ENCODE data around the gene SIGLEC5. TPM values are rescaled to one million over a fixed set of nuclear protein-coding genes. Genes with fewer than 3 reads are reported as not detected.

SIGLEC5 gene
- total and polyA plus RNA-seq, 2 donors (not counting 3 experiments of a cell fraction or from before 2014, with no cell fraction given): not detected

GRCh38 chr19:51573331-51573730 lies 56.9 kb downstream of the SIGLEC5 start:
- peaks cover 2 to 11% of the 10 kb centered on the region in 2 experiments for H3K27me3 ChIP-seq (ENCODE audit: control insufficient read depth in 2 of 2, insufficient read depth in 2 of 2, low read length in 2 of 2)
- peak overlapping the region in 1 of 3 experiments; percentile 85 for H3K4me3 ChIP-seq (replicated peaks in 1 of 3; ENCODE audit: insufficient read depth in 1 of 3, low read depth in 1 of 3, low read length in 3 of 3)
- TF ChIP-seq EZH2 (IDR thresholded peaks at IDR 0.05; ENCODE audit: borderline replicate concordance, low read depth, low read length, severe bottlenecking) (no peak), MYC (IDR thresholded peaks at IDR 0.05; ENCODE audit: low read depth, low read length) (no peak), POLR2A (IDR thresholded peaks at IDR 0.05; ENCODE audit: low read depth, low read length) (no peak), GATA2 (IDR thresholded peaks at IDR 0.05; ENCODE audit: insufficient read depth, insufficient read length, low read depth, low read length) (peak; percentile 46), JUN (IDR thresholded peaks at IDR 0.05; ENCODE audit: borderline replicate concordance, insufficient read depth, insufficient read length, low read depth) (no peak), POLR2AphosphoS5 (IDR thresholded peaks at IDR 0.05; ENCODE audit: insufficient read depth, low read depth, low read length) (no peak)
- TF ChIP-seq, protein P1, sequence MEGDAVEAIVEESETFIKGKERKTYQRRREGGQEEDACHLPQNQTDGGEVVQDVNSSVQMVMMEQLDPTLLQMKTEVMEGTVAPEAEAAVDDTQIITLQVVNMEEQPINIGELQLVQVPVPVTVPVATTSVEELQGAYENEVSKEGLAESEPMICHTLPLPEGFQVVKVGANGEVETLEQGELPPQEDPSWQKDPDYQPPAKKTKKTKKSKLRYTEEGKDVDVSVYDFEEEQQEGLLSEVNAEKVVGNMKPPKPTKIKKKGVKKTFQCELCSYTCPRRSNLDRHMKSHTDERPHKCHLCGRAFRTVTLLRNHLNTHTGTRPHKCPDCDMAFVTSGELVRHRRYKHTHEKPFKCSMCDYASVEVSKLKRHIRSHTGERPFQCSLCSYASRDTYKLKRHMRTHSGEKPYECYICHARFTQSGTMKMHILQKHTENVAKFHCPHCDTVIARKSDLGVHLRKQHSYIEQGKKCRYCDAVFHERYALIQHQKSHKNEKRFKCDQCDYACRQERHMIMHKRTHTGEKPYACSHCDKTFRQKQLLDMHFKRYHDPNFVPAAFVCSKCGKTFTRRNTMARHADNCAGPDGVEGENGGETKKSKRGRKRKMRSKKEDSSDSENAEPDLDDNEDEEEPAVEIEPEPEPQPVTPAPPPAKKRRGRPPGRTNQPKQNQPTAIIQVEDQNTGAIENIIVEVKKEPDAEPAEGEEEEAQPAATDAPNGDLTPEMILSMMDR (IDR thresholded peaks at IDR 0.05; ENCODE audit: extremely low read depth in 1 of 2, insufficient read depth in 1 of 2, low read depth in 1 of 2, low read length in 2 of 2): no peak
- peak overlapping the region; percentile 95 for H3K27ac ChIP-seq (ENCODE audit: insufficient read depth, low read depth, low read length)
- H3K36me3 ChIP-seq (ENCODE audit: control insufficient read depth in 2 of 2, extremely low read depth in 1 of 2, insufficient read depth in 2 of 2, low read length in 2 of 2): peaks cover 0 to 5% of the 10 kb centered on the region in 2 experiments
- CTCF ChIA-PET: interaction anchor here (1.0 to 1.9 kb wide), 2 partner anchors 26 to 84 kb away, joined by 7 to 15 read pairs; no protein-coding TSS in a partner anchor
- peak overlapping the region; percentile 81 for H3K9ac ChIP-seq (replicated peaks; ENCODE audit: extremely low read depth, insufficient read depth, low read length)
- peaks cover 45% of the 10 kb centered on the region for H3K79me2 ChIP-seq (ENCODE audit: control insufficient read depth, insufficient read depth, low read length)
- intact Hi-C loops (cut with micrococcal nuclease): loop anchor here (1.0 to 10.0 kb wide), 3 partner anchors 27 to 111 kb away; no protein-coding TSS in a partner anchor
- no peaks in the 10 kb centered on the region for H3K9me3 ChIP-seq (replicated peaks; ENCODE audit: control insufficient read depth, insufficient read depth, low read length)
- H3K4me2 ChIP-seq (ENCODE audit: insufficient read depth, low read length): peak overlapping the region; percentile 96
- no peaks in the 10 kb centered on the region for H4K20me1 ChIP-seq (replicated peaks; ENCODE audit: control insufficient read depth, extremely low read depth, insufficient read depth, low read length)
- dilution Hi-C loops (cut with MboI; ENCODE audit: extremely low pct_ligation_motif_present, low sequenced_read_pairs): no loop called here
- no peak overlapping the region for H2AFZ ChIP-seq (ENCODE audit: low read depth, low read length)
- H3K9me1 ChIP-seq (replicated peaks; ENCODE audit: control insufficient read depth, extremely low read depth, insufficient read depth, low read length): no peaks in the 10 kb centered on the region
- BruUV-seq (replicated peaks): TSS peak; percentile 30
- H3K4me1 ChIP-seq (ENCODE audit: control insufficient read depth, extremely low read depth, insufficient read depth, low read length): peaks cover 33% of the 10 kb centered on the region
- DNase-seq (ENCODE audit: low read depth, low spot score) (peak; percentile 34), FAIRE-seq (no peak)
- POLR2A ChIA-PET: no interaction called here
